ENCODE results near the gene JMJD7. TPM values are rescaled to one million over a fixed set of nuclear protein-coding genes. Genes with fewer than 3 reads are reported as not detected.

Gene JMJD7
- total RNA-seq, 4 donors from 2014 or later: 45.4 to 88.3 (median 60.9) TPM

- peaks cover 86% of the 10 kb centered on the region for H3K4me1 ChIP-seq
- H3K9me3 ChIP-seq: no peaks in the 10 kb centered on the region
- peaks cover 36% of the 10 kb centered on the region for H3K36me3 ChIP-seq
- TF ChIP-seq EP300 (IDR thresholded peaks at IDR 0.05): no peak
- no peak for TF ChIP-seq POLR2A (IDR thresholded peaks at IDR 0.05)
- TF ChIP-seq CTCF (IDR thresholded peaks at IDR 0.05): no peak
- TF ChIP-seq POLR2AphosphoS5 (IDR thresholded peaks at IDR 0.05): no peak
- H3K27me3 ChIP-seq: no peaks in the 10 kb centered on the region
- DNase-seq (ENCODE audit: low spot score in 2 of 2): no peak
- 77% methylated on average over 10 of the region's 10 CpGs for WGBS
- no peak overlapping the region for H3K4me3 ChIP-seq
- peak overlapping the region; percentile 84 for H3K27ac ChIP-seq
These were observed 4.3 kb downstream of the JMJD7 start for GRCh38 chr15:41832208-41832607.

DNA sequence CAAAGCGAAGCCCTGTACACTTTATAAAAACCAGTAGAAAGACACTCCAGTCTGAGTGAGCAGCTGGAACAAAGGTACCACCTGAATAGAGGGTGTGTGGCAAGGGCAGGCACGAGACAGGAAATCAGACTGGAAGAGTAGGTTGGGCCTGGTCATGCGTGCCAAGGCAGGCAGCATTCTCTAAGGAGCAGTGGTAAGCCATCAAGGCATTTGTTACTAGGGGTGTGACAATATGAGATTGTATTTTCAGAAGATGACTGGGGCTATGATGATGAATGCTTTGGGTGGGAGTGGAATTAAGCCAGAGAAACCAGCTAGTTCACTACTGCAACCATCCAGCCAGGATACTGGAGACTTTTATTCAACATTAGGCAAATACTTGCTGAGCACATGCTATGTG lies 5.0 kb downstream of the JMJD7 start:
- Histone ChIP-seq H3K4me1 (peaks cover 82% of the 10 kb centered on the region), H3K27me3 (no peaks in the 10 kb centered on the region), H3K4me3 (no peak overlapping the region), H3K36me3 (peaks cover 36% of the 10 kb centered on the region), H3K9me3 (no peaks in the 10 kb centered on the region), H3K27ac (peak overlapping the region; percentile 84)
- DNase-seq (ENCODE audit: low spot score in 2 of 2): no peak
- 41% methylated on average over 3 of the region's 3 CpGs for WGBS
- no peak for TF ChIP-seq EP300 (IDR thresholded peaks at IDR 0.05)
- peak; percentile 37 to 70 (median 54) for TF ChIP-seq POLR2AphosphoS5 (IDR thresholded peaks at IDR 0.05)

GRCh38 chr15:41834096-41834495 lies 6.2 kb downstream of the JMJD7 start:
- no peaks in the 10 kb centered on the region for H3K27me3 ChIP-seq
- H3K4me1 ChIP-seq: peaks cover 86% of the 10 kb centered on the region
- no peaks in the 10 kb centered on the region for H3K9me3 ChIP-seq
- H3K4me3 ChIP-seq: no peak overlapping the region
- peaks cover 36% of the 10 kb centered on the region for H3K36me3 ChIP-seq
- TF ChIP-seq EP300 (IDR thresholded peaks at IDR 0.05) (no peak), CTCF (IDR thresholded peaks at IDR 0.05) (no peak), POLR2A (IDR thresholded peaks at IDR 0.05) (no peak)
- peak overlapping the region; percentile 5 for H3K27ac ChIP-seq
- no peak for DNase-seq (ENCODE audit: low spot score in 2 of 2)
- WGBS: 86% methylated on average over 3 of the region's 3 CpGs

GRCh38 chr15:41836073-41836472 lies 8.2 kb downstream of the JMJD7 start:
- peaks cover 32% of the 10 kb centered on the region for H3K36me3 ChIP-seq
- no peak overlapping the region for H3K4me3 ChIP-seq
- DNase-seq (ENCODE audit: low spot score in 2 of 2): no peak
- WGBS: 84% methylated on average over 6 of the region's 6 CpGs
- TF ChIP-seq POLR2AphosphoS5 (IDR thresholded peaks at IDR 0.05) (no peak), EP300 (IDR thresholded peaks at IDR 0.05) (no peak), CTCF (IDR thresholded peaks at IDR 0.05) (no peak), POLR2A (IDR thresholded peaks at IDR 0.05) (no peak)
- no peaks in the 10 kb centered on the region for H3K9me3 ChIP-seq
- peaks cover 86% of the 10 kb centered on the region for H3K4me1 ChIP-seq
- H3K27ac ChIP-seq: no peak overlapping the region
- H3K27me3 ChIP-seq: no peaks in the 10 kb centered on the region

GRCh38 chr15:41836713-41837454 lies 9.0 kb downstream of the JMJD7 start:
- Histone ChIP-seq H3K36me3 (peaks cover 31% of the 10 kb centered on the region), H3K4me3 (no peak overlapping the region), H3K27ac (no peak overlapping the region), H3K9me3 (no peaks in the 10 kb centered on the region), H3K4me1 (peaks cover 86% of the 10 kb centered on the region), H3K27me3 (no peaks in the 10 kb centered on the region)
- 95% methylated on average over 21 of the region's 23 CpGs for WGBS
- TF ChIP-seq POLR2AphosphoS5 (IDR thresholded peaks at IDR 0.05) (no peak), EP300 (IDR thresholded peaks at IDR 0.05) (no peak), CTCF (IDR thresholded peaks at IDR 0.05) (no peak), POLR2A (IDR thresholded peaks at IDR 0.05) (no peak)
- DNase-seq (ENCODE audit: low spot score in 2 of 2): no peak
